KBM-7 (cell line): Measurements from ENCODE around the gene TMEM186.
"Not testable (repeated sequence)": the region's sequence is repeated elsewhere in the genome, so short reads cannot be mapped to it uniquely, and the experiment has no call there.

Experiments used
- DNase-seq: peaks from one replicate; pipeline ENCODE4 v3.0.0-alpha.2; 2015
- in situ Hi-C: fragments of 300-500 bp; cut with MboI; formaldehyde crosslinking; loops from 2 replicates; pipeline ENCODE4 v1.14.3; 2020; ENCODE audit warnings: low sequenced_read_pairs, low pct_unique_long_range_greater_than_20kb, mixed read lengths

The TMEM186 gene

GRCh38 chr16:8814095-8814806 is 16.8 kb upstream of the TMEM186 start:
- no peak for DNase-seq
- in situ Hi-C loops = no loop called here

- no peak for DNase-seq
- in situ Hi-C loops = no loop called here
Measured at GRCh38 chr16:8812162-8812843, 14.9 kb upstream of the TMEM186 start.

GRCh38 chr16:8808613-8809353 is 11.3 kb upstream of the TMEM186 start:
- DNase-seq = no peak
- in situ Hi-C loops = no loop called here

- in situ Hi-C loops = no loop called here
- DNase-seq = no peak
Measured at GRCh38 chr16:8808009-8808408, 10.6 kb upstream of the TMEM186 start.

GRCh38 chr16:8807189-8807588 is 9.8 kb upstream of the TMEM186 start:
- in situ Hi-C loops = no loop called here

GRCh38 chr16:8806272-8806983 is 9.0 kb upstream of the TMEM186 start:
- DNase-seq = no peak
- in situ Hi-C loops = no loop called here

More at GRCh38 chr16:8807189-8807588, 9.8 kb upstream of the TMEM186 start:
- no peak for DNase-seq

GRCh38 chr16:8804313-8804712 is 6.9 kb upstream of the TMEM186 start:
- DNase-seq = no peak
- in situ Hi-C loops = no loop called here

- DNase-seq, in situ Hi-C loops: not testable (repeated sequence)
Measured at GRCh38 chr16:8803733-8804132, 6.3 kb upstream of the TMEM186 start.

- in situ Hi-C loops = no loop called here
- no peak for DNase-seq
Measured at GRCh38 chr16:8801701-8802100, 4.3 kb upstream of the TMEM186 start.

- DNase-seq = no peak
- in situ Hi-C loops = loop anchor here (25.0 kb wide), 2 partner anchors 136 to 236 kb away; partner anchors contain the start of gene ABAT
Measured at GRCh38 chr16:8798535-8799157, 1.2 kb upstream of the TMEM186 start.

GRCh38 chr16:8798174-8798527 is 712 bp upstream of the TMEM186 start:
- DNase-seq = no peak
- in situ Hi-C loops = loop anchor here (25.0 kb wide), 2 partner anchors 136 to 236 kb away; partner anchors contain the start of gene ABAT

- in situ Hi-C loops = loop anchor here (25.0 kb wide), 2 partner anchors 134 to 234 kb away; partner anchors contain the start of gene ABAT
- DNase-seq = no peak
Measured at GRCh38 chr16:8796469-8797363, 723 bp downstream of the TMEM186 start.

GRCh38 chr16:8795818-8796217 is 1.6 kb downstream of the TMEM186 start:
- no peak for DNase-seq
- in situ Hi-C loops = loop anchor here (25.0 kb wide), 2 partner anchors 134 to 234 kb away; partner anchors contain the start of gene ABAT

- DNase-seq = no peak
- in situ Hi-C loops = loop anchor here (25.0 kb wide), 2 partner anchors 133 to 233 kb away; partner anchors contain the start of gene ABAT
Measured at GRCh38 chr16:8795091-8795490, 2.3 kb downstream of the TMEM186 start.

- in situ Hi-C loops = loop anchor here (25.0 kb wide), 2 partner anchors 126 to 226 kb away; partner anchors contain the start of gene ABAT
- DNase-seq = no peak
Measured at GRCh38 chr16:8788578-8789172, 8.8 kb downstream of the TMEM186 start.

- in situ Hi-C loops = loop anchor here (25.0 kb wide), 2 partner anchors 124 to 224 kb away; partner anchors contain the start of gene ABAT
- DNase-seq = not testable (repeated sequence)
Measured at GRCh38 chr16:8786316-8786715, 11.1 kb downstream of the TMEM186 start.

GRCh38 chr16:8785408-8785807 is 12.0 kb downstream of the TMEM186 start:
- DNase-seq = no peak
- in situ Hi-C loops = loop anchor here (25.0 kb wide), 2 partner anchors 123 to 223 kb away; partner anchors contain the start of gene ABAT
